Heart right ventricle (tissue), 16 donors: ENCODE data around the gene PIK3R1. TPM values are rescaled to one million over a fixed set of nuclear protein-coding genes. Genes with fewer than 3 reads are reported as not detected.
A peak's percentile ranks its signal among the peaks of the same experiment; 100 is the strongest.

ENCODE experiments used
- ATAC-seq, 8 donors: fragments of 200-7000 bp; cut with Tn5 transposase; one replicate each; pipeline ENCODE4 v1.9.1; 2020; ENCODE audit warnings: mild to moderate bottlenecking in 8 of 8, moderate library complexity in 8 of 8, moderate number of reproducible peaks in 1 of 8
- DNase-seq, 2 donors: peaks; one replicate each; pipeline ENCODE4 v3.0.0-alpha.2; 2020
- H3K27ac ChIP-seq, 10 donors: fragments of 200-600 bp; sonication (generic) in 2 of 10; one replicate each; pipeline versions ENCODE4 v1.5.0 to v1.8.0; 2020 to 2022; ENCODE audit warnings: mild to moderate bottlenecking in 3 of 10
- H3K27me3 ChIP-seq, 7 donors: fragments of 200-600 bp; one replicate each; pipeline ENCODE4 v1.8.0; 2021 to 2022; ENCODE audit warnings: mild to moderate bottlenecking in 2 of 7
- H3K36me3 ChIP-seq, 9 donors: fragments of 200-600 bp; sonication (generic) in 1 of 9; one replicate each; pipeline versions ENCODE4 v1.5.0 to v1.8.0; 2020 to 2022; ENCODE audit warnings: mild to moderate bottlenecking in 2 of 9
- H3K4me1 ChIP-seq, 9 donors: fragments of 200-600 bp; sonication (generic) in 1 of 9; one replicate each; pipeline versions ENCODE4 v1.5.0 to v1.8.0; 2020 to 2022; ENCODE audit warnings: mild to moderate bottlenecking in 4 of 9
- H3K4me3 ChIP-seq, 10 donors: fragments of 200-600 bp; sonication (generic) in 2 of 10; one replicate each; pipeline versions ENCODE4 v1.5.0 to v1.8.0; 2020 to 2022; ENCODE audit warnings: mild to moderate bottlenecking in 7 of 10, moderate library complexity in 2 of 10
- H3K9me3 ChIP-seq, 11 donors: fragments of 200-600 bp in 10 of 11; sonication (generic) in 2 of 11; one replicate each; pipeline versions ENCODE4 v1.5.0 to v1.8.0; 2013 to 2022; ENCODE audit warnings: mild to moderate bottlenecking in 2 of 11, control low read depth in 1 of 11, moderate library complexity in 1 of 11
- CTCF ChIP-seq, 9 donors: fragments of 200-600 bp; sonication (generic) in 2 of 9; IDR thresholded peaks; one replicate each; pipeline versions ENCODE4 v1.5.0 to v1.8.0; 2021 to 2022; ENCODE audit warnings: antibody characterized with exemption in 9 of 9, mild to moderate bottlenecking in 5 of 9, moderate library complexity in 1 of 9
- WGBS, 2 donors: extraction: QIAGEN DNeasy Blood & Tissue Kit; methylation state at CpG; one replicate each; pipeline ENCODE4 v1.1.7; 2013; ENCODE audit warnings: inconsistent platforms in 1 of 2; 5-methylcytosine and 5-hydroxymethylcytosine counted together
- intact Hi-C, 10 donors: fragments of 100-400 bp; cut with DNase I; formaldehyde crosslinking; loops; one replicate each; pipeline versions ENCODE4 v1.11.1 to v1.14.2; 2022
- polyA plus RNA-seq, 2 donors: library from polyadenylated mRNA; stranded (reverse); fragments of 200-250 nt; gene quantifications; one replicate each; pipeline ENCODE4 v1.2.3, GENCODE V29; 2013
- total RNA-seq, 10 donors: library from RNA; stranded (reverse); fragmentation: NEBNext Ultra II Directional in 3 of 10; extraction: Animal tissue kit (Norgen Biotek cat#: 25700) in 3 of 10; gene quantifications; one replicate each; pipeline versions ENCODE4 v1.2.1 to v1.2.4, GENCODE V29; 2021 to 2023
- donor health status: Arrhythmogenic right ventricular cardiomyopathy.
- donor health status: ischemic (EF 13 %, LVEDD 7.1; RV severe dilation, severe dysfunction).
- donor health status: healthy with polysubstance abuse.
- donor health status: DM: no; HTN: yes; CAD: no.
- donor health status: DM: no; HTN: no; CAD: no.
- donor health status: ischemic (EF 25% LVEDD 6.9; RV normal size, moderate dysfunction).
- donor health status: ischemic (EF 25% LVEDD 5.7; RV mildly dilated, moderate dysfunction).
- donor health status: healthy.
- donor health status: DM: yes; HTN: yes; CAD: no.
- donor health status: Ischemic cardiomyopathy.
- donor health status: ischemic (EF 35%, LVEDD 5.7; RV mildly dilated, moderate dysfunction).
- donor health status: nonischemic (EF 11% LVEDD 7.7; RV severe dilation, severe dysfunction).
- donor health status: DM: yes; HTN: yes; CAD: no.
- donor health status: PGD.
- donor health status: ischemic (EF 29% LVEDD 5.4; RV normal size, mild dysfunction).
- donor health status: nonischemic (EF 23%, LVEDD 6.1; RV moderate dilation, normal function).

The PIK3R1 gene
- total and polyA plus RNA-seq, 12 donors, result 12.2 to 269 (median 125) TPM

DNA sequence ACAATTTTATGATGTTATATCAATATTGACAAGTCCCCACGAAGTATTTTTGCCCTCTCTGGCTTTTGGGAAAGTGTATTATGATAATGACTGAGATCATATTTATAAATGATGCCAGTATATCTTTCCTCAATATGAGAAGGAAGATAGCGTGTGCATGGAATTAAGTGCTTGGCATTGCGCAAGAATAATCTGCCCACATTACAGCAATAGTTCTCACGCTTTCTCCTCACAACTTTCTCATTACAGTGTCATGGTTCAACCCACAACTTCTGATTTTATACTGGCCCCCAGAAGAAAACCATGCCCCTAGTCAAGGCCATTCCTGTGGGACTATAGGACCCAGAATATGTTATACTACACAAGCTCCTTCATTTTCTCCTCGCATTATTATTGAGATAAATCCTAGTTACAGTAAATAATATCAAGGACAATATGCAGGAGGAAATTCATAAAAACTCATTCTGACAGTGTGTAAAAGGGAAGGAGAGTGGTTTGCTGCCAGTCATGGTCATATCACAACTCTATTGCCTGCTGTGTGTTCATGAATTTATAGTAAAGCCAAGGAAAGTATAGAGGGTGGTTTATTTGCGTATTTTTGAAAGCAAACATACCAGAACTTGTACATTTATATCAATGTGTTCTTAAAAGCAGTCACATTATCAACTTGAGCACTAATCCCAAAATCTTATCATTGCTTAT lies 114.1 kb downstream of the PIK3R1 start:
- no peak overlapping the region for H3K4me3 ChIP-seq

GRCh38 chr5:68330574-68330973 lies 115.0 kb downstream of the PIK3R1 start:
- WGBS, 2 donors, result 68 to 74% methylated on average over 1 of the region's 1 CpG
- ATAC-seq (no peak), DNase-seq (no peak)
- Histone ChIP-seq H3K36me3 (no peaks in the 10 kb centered on the region), H3K4me3 (no peak overlapping the region), H3K4me1 (peaks cover 0 to 55% (median 0%) of the 10 kb centered on the region in 9 donors), H3K9me3 (no peaks in the 10 kb centered on the region), H3K27me3 (no peaks in the 10 kb centered on the region), H3K27ac (peak overlapping the region in 1 of 10 donors; percentile 2)
- intact Hi-C loops, result no loop called here
- TF ChIP-seq CTCF (IDR thresholded peaks at IDR 0.05), result no peak

More for the DNA sequence above, 114.1 kb downstream of the PIK3R1 start:
- Histone ChIP-seq H3K27me3 (no peaks in the 10 kb centered on the region), H3K4me1 (peaks cover 0 to 55% (median 0%) of the 10 kb centered on the region in 9 donors), H3K9me3 (no peaks in the 10 kb centered on the region), H3K36me3 (no peaks in the 10 kb centered on the region), H3K27ac (no peak overlapping the region)
- TF ChIP-seq CTCF (IDR thresholded peaks at IDR 0.05), result no peak
- intact Hi-C loops, result no loop called here
- WGBS, 2 donors, result 71 to 83% methylated on average over 6 of the region's 6 CpGs
- ATAC-seq (peak in 3 of 8 donors; percentile 41 to 50 (median 47)), DNase-seq (no peak)

DNA sequence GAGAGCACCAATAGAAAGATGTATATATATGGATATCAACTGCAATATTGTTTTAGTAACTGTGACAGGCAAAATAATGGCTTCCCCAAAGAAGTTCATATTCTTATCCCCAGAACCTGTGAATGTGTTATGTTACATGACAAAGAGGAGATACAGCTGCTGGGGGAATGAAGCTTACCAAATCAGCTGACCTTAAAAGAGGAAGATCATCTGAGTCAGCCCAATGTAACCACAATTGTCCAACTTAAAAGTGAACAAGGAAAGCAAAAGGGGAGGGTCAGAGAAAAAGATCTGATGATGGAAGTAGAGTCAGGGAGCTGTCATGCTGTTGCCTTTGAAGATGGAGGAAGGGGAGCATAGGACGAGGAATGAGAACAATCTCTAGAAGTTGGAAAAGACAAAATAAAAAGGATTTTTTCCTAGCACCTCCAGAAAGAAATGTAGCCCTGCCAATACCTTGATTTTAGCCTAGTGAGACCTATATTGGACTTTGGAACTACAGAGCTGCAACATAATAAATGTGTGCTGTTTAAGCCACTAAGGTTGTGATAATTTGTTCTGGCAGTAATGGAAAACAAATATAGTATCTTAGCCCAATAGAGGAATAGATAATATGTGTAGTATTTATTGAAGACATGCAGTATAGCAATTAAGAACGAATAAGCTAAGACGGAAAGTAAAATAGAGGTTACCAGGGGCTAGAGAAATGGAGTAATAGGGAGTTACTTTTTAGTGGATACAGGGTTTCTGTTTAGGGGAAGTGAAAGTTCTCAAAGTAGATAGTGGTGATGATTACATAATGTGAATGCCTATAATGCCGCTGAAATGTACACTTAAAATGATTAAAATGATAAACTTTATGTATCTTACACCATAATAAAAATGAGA lies 115.9 kb downstream of the PIK3R1 start:
- intact Hi-C loops, result no loop called here
- Histone ChIP-seq H3K4me1 (peaks cover 0 to 49% (median 0%) of the 10 kb centered on the region in 9 donors), H3K27me3 (no peaks in the 10 kb centered on the region), H3K36me3 (no peaks in the 10 kb centered on the region), H3K27ac (peak overlapping the region in 1 of 10 donors; percentile 2), H3K9me3 (no peaks in the 10 kb centered on the region), H3K4me3 (no peak overlapping the region)
- 86 to 95% methylated on average over 4 of the region's 4 CpGs for WGBS, 2 donors
- peak in 4 of 8 donors; percentile 34 to 64 (median 57) for ATAC-seq
- DNase-seq, result no peak
- no peak for TF ChIP-seq CTCF (IDR thresholded peaks at IDR 0.05)

GRCh38 chr5:68332080-68332451 lies 116.5 kb downstream of the PIK3R1 start:
- WGBS, 2 donors, result 96% methylated on average over 3 of the region's 3 CpGs
- no peaks in the 10 kb centered on the region for H3K36me3 ChIP-seq
- TF ChIP-seq CTCF (IDR thresholded peaks at IDR 0.05), result no peak
- no peak overlapping the region for H3K27ac ChIP-seq
- ATAC-seq (no peak), DNase-seq (no peak)
- H3K4me1 ChIP-seq, result peaks cover 0 to 49% (median 0%) of the 10 kb centered on the region in 9 donors
- no peak overlapping the region for H3K4me3 ChIP-seq
- H3K9me3 ChIP-seq, result no peaks in the 10 kb centered on the region
- intact Hi-C loops, result no loop called here
- H3K27me3 ChIP-seq, result no peaks in the 10 kb centered on the region
